ENCODE measurements around the gene HHAT. TPM values are rescaled to one million over a fixed set of nuclear protein-coding genes. Genes with fewer than 3 reads are reported as not detected.
"Not testable (repeated sequence)": the region's sequence is repeated elsewhere in the genome, so short reads cannot be mapped to it uniquely, and the experiment has no call there.

HHAT gene
- total RNA-seq, 4 donors from 2014 or later: 4.6 to 8.8 (median 6.7) TPM

DNA sequence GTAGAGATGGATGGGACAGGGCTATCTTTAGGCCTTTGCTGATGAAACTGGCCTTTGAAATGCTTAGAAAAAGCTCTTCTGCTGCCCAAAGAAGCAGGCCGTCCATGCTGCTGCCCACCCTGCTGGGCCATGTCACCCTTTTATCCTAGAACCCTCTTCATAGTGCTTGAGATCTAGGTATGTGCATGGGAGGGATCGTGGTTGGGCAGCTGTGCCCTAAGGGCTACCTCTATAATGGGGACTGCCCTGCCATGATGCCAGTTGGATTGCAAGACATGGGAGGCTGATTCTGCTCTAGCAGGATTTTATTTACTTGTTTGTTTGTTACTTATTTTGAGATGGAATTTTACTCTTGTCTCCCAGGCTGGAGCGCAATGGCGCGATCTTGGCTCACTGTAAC lies 69.0 kb downstream of the HHAT start:
- TF ChIP-seq POLR2A (IDR thresholded peaks at IDR 0.05): no peak
- TF ChIP-seq, protein P1, sequence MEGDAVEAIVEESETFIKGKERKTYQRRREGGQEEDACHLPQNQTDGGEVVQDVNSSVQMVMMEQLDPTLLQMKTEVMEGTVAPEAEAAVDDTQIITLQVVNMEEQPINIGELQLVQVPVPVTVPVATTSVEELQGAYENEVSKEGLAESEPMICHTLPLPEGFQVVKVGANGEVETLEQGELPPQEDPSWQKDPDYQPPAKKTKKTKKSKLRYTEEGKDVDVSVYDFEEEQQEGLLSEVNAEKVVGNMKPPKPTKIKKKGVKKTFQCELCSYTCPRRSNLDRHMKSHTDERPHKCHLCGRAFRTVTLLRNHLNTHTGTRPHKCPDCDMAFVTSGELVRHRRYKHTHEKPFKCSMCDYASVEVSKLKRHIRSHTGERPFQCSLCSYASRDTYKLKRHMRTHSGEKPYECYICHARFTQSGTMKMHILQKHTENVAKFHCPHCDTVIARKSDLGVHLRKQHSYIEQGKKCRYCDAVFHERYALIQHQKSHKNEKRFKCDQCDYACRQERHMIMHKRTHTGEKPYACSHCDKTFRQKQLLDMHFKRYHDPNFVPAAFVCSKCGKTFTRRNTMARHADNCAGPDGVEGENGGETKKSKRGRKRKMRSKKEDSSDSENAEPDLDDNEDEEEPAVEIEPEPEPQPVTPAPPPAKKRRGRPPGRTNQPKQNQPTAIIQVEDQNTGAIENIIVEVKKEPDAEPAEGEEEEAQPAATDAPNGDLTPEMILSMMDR (IDR thresholded peaks at IDR 0.05): no peak
- WGBS, 2 donors: 95 to 96% methylated on average over 5 of the region's 5 CpGs
- H3K4me3 ChIP-seq (ENCODE audit: low read depth, poor library complexity, severe bottlenecking): no peak overlapping the region
- intact Hi-C loops (cut with DNase I; ENCODE audit: low total_unique reads): no loop called here
- no peak for DNase-seq (ENCODE audit: low spot score in 2 of 2)

DNA sequence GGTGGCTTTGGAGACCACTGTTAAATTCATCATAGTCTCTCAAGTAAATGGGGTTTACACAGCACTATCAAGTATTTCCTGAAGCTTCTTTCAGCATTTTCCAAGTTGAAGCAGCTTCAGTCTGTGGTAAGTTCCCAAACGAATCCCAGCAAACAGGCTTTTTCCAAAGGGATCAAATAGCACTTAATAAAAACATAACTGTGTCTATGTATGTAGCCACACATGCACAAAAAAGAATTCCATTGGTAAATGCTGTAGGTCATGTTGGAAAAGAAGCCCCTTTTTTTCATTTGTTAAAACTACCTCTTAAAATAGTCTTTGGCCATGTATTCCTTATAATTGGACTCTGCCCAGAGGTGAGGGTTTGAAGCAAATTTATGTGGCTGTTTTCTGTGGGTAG lies 69.8 kb downstream of the HHAT start:
- TF ChIP-seq POLR2A (IDR thresholded peaks at IDR 0.05): no peak
- TF ChIP-seq, protein P1 (IDR thresholded peaks at IDR 0.05): no peak
- intact Hi-C loops (cut with DNase I; ENCODE audit: low total_unique reads): no loop called here
- H3K4me3 ChIP-seq (ENCODE audit: low read depth, poor library complexity, severe bottlenecking): no peak overlapping the region
- DNase-seq (ENCODE audit: low spot score in 2 of 2): no peak
- 66 to 75% methylated on average over 1 of the region's 1 CpG for WGBS, 2 donors

DNA sequence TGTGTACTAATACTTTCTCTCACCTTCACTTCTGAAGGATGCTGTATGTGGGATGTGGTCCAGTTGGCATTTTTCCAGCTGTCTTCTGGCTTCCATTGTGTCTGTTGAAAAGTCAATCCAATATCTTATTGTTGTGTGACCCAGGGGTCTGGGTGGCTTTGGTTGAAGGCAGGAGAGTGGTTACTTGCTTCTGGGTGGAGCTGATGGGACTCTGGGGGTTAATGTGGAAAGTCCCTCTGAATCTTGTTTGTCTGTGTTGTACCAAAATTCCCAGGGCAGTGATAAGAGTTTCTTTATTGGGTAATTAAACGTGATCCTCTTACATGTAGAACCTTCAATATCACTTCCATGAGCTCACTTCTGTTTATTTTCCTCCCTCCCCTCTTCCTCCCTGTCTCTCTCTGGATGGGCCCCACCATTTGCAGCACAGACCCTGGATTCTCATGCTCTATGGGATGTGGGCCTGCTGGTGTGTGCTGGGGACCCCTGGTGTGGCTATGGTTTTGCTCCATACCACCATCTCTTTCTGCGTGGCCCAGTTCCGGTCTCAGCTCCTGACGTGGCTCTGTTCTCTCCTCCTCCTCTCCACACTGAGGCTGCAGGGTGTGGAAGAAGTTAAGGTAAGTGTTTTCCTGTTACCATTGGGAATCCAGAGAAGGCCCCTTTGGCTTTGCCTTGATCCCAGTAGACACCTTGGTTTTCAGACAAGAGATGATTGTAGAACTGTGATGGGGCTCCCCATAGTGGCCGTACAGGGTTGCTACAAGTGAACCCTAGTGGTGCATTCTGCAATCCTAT lies 71.5 kb downstream of the HHAT start:
- TF ChIP-seq, protein P1 (IDR thresholded peaks at IDR 0.05): no peak
- TF ChIP-seq POLR2A (IDR thresholded peaks at IDR 0.05): no peak
- peak in 1 of 2 donors; percentile 26 for DNase-seq (ENCODE audit: low spot score in 2 of 2)
- intact Hi-C loops (cut with DNase I; ENCODE audit: low total_unique reads): loop anchor here (10.0 kb wide), 2 partner anchors 545 to 735 kb away; partner anchors contain the start of gene KCNH1
- 63 to 64% methylated on average over 5 of the region's 5 CpGs for WGBS, 2 donors
- no peak overlapping the region for H3K4me3 ChIP-seq (ENCODE audit: low read depth, poor library complexity, severe bottlenecking)

DNA sequence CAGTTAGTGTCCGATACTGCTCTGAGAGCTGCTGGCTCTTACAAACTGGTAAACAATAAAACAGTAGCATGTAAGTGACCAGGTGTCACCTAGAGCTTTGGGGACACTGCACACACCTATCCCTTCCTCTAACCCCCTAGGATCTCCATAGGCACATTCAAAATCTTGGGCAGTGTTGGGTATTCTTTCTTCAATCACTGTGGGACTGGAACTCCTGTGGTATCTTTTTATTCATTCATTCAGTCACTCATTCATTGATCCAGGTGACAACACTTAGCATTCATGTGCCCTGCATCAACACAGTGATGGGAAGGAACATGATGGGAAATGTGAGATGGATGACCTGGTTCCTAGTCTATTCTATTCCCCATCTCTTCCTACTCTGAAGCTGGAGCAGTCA lies 73.9 kb downstream of the HHAT start:
- no peak overlapping the region for H3K4me3 ChIP-seq (ENCODE audit: low read depth, poor library complexity, severe bottlenecking)
- no peak for TF ChIP-seq POLR2A (IDR thresholded peaks at IDR 0.05)
- TF ChIP-seq, protein P1 (IDR thresholded peaks at IDR 0.05): no peak
- WGBS, 2 donors: 88 to 96% methylated on average over 1 of the region's 1 CpG
- no peak for DNase-seq (ENCODE audit: low spot score in 2 of 2)
- intact Hi-C loops (cut with DNase I; ENCODE audit: low total_unique reads): loop anchor here (10.0 kb wide), 2 partner anchors 548 to 732 kb away; partner anchors contain the start of gene KCNH1

DNA sequence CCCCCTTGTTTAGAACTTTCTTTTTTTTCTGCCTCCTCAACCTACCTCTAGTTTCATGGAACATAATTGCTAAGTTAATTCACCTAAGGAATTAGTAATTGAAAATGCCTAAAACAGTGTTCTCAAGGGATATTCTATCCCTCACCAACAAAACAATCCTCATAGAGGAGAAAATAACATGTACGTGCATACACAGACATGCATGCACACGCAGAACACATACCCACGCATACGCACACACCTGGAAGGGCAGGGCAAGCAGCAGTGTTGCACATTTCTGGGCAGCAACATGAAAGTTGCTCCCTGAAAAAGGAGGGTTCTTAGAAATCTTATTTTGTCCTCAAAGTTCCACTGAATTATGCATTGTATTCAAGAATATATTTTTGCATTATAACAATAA lies 76.6 kb downstream of the HHAT start:
- intact Hi-C loops (cut with DNase I; ENCODE audit: low total_unique reads): loop anchor here (10.0 kb wide), 2 partner anchors 551 to 729 kb away; partner anchors contain the start of gene KCNH1
- no peak for DNase-seq (ENCODE audit: low spot score in 2 of 2)
- H3K4me3 ChIP-seq (ENCODE audit: low read depth, poor library complexity, severe bottlenecking): no peak overlapping the region
- 58 to 60% methylated on average over 4 of the region's 4 CpGs for WGBS, 2 donors
- TF ChIP-seq, protein P1 (IDR thresholded peaks at IDR 0.05): no peak
- TF ChIP-seq POLR2A (IDR thresholded peaks at IDR 0.05): no peak

DNA sequence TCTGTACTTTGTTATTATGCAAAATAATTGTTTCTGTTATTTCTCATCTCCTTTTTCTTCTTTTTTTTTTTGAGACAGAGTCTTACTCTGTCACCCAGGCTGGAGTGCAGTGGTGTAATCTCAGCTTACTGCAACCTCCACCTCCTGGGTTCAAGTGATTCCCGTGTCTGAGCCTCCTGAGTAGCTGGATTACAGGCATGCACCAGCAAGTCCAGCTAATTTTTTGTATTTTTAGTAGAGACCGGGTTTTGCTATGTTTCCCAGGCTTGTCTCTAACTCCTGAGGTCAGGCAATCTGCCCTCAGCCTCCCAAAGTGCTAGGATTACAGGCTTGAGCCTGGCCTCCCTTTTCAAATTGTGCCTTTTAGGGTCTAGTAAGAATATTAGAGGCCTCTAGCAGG lies 77.6 kb downstream of the HHAT start:
- not testable (repeated sequence) for DNase-seq (ENCODE audit: low spot score in 2 of 2); H3K4me3 ChIP-seq (ENCODE audit: low read depth, poor library complexity, severe bottlenecking)
- WGBS, 2 donors: 40 to 57% methylated on average over 2 of the region's 2 CpGs
- intact Hi-C loops (cut with DNase I; ENCODE audit: low total_unique reads): loop anchor here (10.0 kb wide), 2 partner anchors 552 to 728 kb away; partner anchors contain the start of gene KCNH1

Measured in lower leg skin (tissue), 4 donors.